ENCODE results near the gene RPL10A. TPM values are rescaled to one million over a fixed set of nuclear protein-coding genes. Genes with fewer than 3 reads are reported as not detected.

RPL10A gene
- total RNA-seq, 1 experiment from 2014 or later, result 1,186 TPM

DNA sequence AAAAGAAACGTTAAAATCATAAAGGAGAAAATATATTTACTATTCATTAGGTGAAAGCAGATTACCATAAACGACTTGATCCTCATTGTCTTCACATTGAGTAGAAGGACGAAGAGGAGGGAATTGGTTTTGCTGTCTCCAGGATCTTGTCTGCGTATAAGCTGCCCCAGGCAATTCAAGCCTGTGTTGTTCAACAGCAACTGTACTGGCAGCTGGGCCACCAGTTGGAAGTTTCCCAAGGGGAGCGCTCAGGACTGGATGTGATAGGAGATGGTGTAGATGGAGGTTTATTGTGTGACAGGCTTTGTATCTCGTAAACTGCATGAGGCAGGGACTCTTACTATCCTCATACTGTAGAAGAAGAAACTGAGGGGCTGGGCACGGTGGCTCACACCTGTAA lies 20.0 kb upstream of the RPL10A start:
- no peak for DNase-seq (ENCODE audit: low read depth)

- peak; percentile 62 for DNase-seq (ENCODE audit: low read depth)
These were observed 18.8 kb upstream of the RPL10A start for GRCh38 chr6:35449287-35449881.

GRCh38 chr6:35451354-35452182 lies 16.6 kb upstream of the RPL10A start:
- no peak for DNase-seq (ENCODE audit: low read depth)

DNA sequence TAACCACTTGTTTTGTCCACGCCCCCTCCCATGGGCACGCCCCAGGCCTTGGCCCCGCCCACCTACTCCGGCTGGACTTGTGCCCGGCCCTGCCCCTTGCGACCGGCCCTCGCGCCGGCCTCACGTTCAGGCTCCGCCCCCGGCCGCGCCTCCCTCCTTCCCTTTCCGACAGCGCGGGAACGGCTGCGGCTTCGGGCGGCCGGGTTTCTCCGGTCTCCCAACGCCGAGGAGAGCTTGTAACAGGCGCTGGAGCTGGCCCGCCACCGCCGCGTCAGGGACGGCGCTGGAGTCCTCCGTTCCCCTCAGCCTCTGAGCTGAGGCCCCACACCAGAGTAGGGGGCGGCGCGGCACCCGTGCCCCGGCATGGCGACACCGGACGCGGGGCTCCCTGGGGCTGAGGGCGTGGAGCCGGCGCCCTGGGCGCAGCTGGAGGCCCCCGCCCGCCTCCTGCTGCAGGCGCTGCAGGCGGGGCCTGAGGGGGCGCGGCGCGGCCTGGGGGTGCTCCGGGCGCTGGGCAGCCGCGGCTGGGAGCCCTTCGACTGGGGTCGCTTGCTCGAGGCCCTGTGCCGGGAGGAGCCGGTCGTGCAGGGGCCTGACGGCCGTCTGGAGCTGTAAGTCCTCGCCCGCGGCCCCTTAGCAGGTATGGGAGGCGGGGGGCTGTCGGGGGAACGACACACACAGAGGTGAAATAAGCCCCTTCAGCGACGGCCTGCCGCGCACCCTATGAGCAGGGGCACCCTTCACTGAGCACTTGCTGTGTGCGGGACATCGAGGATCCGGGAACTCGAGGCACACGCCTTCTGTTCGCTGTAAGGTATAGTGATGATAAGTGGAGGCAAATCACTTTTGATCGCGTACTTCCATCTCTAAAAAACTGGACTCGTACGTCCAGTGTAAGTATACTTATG lies 15.8 kb upstream of the RPL10A start, which contains the start of gene FANCE:
Gene FANCE, plus strand, starts transcription at position 156 of the 908 bp plus-strand sequence. Its CDS starts 208 bp downstream, at position 364.
- peak; percentile 84 for DNase-seq (ENCODE audit: low read depth)

DNA sequence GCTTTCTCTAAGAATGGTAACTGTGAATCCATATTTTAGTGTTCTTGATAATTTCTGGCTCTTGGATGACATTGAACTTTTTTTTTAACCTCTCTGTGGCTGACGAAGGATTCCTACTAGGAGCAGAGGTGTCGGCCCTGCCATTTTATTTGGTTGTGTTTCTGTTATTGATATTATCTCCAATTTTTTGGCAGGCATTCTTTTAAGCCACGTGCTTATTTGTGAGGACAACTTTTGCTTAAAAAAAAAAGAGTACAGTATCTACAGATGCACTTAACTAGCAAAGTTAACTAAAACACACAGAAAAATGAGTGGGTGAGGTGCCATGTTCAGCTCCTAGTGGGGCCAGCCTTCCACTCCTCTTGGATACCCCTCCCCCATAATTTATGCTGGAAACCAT lies 15.0 kb upstream of the RPL10A start:
- DNase-seq (ENCODE audit: low read depth), result no peak

DNA sequence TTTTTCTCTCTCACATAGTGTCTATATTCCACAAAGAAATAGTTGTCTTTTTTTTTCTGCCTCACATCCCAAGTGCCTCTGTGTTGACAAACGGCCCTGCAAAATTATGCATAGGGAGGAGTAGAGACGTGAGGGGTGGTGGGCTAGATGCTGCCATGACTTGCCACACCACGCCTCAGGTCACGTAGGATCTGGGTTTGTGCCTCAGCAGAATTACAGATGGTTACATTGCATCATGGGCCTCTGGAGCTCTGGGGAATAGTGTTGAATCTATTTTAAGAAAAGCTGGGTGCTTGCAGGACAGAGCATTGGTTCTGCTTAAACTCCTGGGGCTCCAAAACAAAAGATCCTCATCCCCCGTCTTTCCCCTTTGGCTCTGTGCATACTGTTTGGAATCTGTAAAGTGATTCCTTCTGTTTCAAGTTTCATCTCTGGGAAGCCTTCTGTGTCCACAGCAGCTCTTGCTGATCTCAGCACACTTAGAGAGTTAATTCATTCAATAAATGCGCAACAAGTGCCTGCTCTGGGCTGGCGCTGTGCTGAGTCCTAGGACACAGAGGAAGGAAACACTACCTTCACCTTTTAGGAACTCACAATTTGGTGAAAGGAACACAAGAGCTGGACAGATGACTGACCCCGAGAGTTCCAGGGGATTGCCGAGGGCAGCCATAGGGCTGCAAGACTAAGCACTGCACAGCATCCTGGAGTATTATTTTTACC lies 13.7 kb upstream of the RPL10A start:
- DNase-seq (ENCODE audit: low read depth), result no peak

DNA sequence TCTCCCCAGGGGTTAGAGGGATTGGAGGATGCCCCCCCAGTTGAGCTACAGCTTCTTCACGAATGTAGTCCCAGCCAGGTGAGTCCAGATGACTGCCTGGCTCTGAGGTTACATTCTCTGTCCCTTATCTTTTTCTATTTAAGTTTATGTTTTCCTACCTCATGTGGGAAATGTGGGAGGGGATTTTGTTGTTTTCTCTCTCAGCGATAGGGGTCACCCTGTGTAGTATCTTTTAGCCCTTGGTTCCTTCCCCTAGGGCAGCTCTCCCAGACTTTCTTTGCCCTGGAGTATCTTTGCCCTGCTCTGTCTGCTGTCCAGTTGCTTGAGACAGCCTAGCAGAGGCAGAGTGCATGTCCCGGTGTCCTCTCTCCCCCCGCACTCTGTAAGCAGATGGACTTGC lies 10.3 kb upstream of the RPL10A start:
- DNase-seq (ENCODE audit: low read depth), result no peak

GRCh38 chr6:35461270-35461669 lies 6.9 kb upstream of the RPL10A start:
- DNase-seq (ENCODE audit: low read depth), result no peak

DNA sequence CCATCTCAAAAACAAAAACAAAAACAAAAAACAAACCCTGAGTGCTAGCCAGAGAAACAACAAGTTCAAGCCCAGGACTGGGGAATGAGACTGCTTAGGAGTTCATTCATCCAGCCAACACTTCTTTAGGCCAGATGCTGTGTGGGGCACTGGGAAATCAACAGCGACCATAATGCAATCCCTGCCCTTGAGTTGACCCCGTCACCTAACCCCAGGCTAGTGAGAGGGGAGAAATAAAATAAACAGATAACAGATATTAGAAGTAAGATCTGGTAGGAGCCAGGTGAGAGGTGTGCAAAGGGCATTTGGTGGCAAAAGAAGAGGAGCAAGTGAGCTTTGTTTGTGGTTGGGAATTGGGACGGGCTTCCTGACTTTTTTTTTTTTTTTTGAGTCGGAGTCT lies 4.9 kb upstream of the RPL10A start:
- no peak for DNase-seq (ENCODE audit: low read depth)

DNA sequence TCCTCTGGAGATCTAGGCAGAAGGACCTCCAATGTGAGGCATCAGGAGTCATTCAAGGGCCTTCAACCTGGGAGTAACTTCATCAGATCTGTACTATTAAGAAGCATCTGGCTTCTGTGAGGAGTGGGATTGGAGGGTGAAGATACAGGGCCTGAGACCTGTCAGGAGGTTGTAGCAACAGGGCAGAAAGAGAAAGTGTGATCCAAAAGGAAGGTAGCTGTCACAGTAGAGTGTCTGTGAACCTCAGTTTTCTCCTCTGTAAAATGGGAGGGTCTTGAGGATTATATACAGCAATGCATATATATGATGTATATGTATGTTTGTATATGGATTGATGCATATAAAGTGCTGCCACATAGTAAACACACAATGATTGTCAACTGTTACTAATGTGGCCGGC lies 2.6 kb upstream of the RPL10A start:
- DNase-seq (ENCODE audit: low read depth), result no peak

- DNase-seq (ENCODE audit: low read depth), result no peak
These were observed 964 bp downstream of the RPL10A start for GRCh38 chr6:35468980-35469750.

- no peak for DNase-seq (ENCODE audit: low read depth)
These were observed 1.8 kb downstream of the RPL10A start for GRCh38 chr6:35469751-35470662.

DNA sequence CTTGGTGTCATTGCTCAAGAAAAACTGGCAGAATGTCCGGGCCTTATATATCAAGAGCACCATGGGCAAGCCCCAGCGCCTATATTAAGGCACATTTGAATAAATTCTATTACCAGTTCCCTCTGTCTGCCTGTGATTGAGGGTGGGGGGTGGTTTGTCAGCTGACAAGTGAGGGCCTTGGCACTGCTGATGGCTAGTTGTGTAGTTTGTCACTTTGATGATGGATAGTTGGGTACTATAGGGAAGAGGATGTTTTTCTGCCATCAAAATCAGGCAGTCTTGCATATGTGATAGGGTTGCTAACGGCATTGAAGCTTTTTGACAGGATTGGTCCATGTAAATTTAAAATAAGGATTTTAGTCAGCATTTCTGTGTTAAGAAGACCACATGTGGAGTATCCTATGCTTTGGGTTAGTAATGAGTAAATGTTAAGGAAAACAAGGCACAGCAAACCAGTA lies 2.5 kb downstream of the RPL10A start:
- no peak for DNase-seq (ENCODE audit: low read depth)

DNA sequence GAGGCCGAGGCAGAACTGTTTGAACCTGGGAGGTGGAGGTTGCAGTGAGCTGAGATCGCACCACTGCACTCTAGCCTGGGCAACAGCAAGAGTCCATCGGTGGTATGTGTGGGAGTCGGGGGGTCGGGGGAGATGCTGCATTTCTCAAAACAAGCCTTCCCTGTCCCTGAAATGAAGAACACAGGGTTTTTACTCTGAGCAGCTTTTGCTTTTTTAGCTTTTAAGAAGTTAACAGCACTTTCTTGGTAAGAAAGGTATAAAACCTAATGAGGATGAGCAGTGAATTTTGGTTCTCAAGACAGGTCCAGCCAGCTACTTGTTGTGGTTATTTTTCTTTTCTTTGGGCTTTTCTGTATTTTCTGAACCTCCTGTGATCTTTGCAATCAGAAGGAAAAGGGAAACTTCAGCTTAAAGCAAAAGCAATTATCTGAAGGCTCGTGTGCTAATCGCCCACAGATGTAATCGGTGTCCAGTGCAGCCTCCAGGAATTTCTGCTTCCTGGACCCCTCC lies 3.7 kb downstream of the RPL10A start:
- DNase-seq (ENCODE audit: low read depth), result no peak

GRCh38 chr6:35473075-35473849 lies 5.1 kb downstream of the RPL10A start:
- DNase-seq (ENCODE audit: low read depth), result no peak

DNA sequence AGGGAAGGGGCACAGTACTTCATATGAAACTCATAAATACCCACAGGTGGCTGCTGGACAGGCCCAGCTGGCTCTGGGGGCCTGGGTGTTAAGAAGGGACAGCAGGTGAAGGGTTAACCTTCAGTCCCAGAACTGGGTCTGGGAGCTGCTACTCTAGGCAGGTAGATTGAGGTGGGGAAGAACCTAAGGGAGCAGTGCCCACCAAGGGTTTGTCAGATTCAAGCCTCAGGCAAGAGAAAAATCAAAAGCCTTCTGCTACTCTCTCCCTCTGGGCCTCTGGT lies 5.6 kb downstream of the RPL10A start:
- DNase-seq (ENCODE audit: low read depth), result no peak

DNA sequence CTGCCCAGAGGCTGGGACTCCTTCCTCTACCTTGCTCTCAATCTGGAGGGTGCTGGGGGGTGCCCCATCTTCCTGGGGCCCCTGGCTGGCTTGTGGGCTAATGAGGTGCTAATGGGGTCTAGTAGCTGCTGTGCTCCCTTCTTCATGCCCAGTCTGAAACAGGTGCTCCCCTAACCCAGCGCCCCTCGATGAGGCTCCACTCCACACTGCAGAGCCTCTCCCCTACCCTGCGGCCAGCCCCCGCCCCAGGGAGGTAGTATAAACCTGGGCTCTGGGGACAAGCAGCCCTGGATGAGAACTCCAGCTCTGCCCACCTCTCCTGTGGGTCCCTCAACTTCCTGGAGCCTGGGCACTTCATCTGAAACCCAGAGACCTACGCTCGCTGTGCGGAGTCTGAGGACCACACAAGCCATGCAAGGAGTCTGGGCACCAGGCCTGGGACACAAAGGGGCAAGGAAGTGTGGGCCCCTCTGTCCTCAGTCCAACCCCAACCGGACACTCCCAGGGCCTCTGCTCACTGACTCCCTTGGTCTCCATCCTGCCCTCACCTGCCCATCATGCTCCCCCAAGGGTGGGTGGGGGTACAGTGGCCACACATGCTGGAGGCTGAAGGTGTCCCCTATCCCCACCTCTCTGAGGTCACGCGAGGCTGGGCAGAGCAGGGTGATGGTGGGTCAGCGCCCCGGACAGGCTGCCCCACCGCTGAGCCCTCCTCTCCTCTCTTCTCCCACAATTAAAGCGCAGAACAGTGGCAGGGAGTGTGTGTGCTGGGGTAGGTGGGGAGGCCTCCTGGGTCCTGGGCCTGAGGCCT lies 6.1 kb downstream of the RPL10A start:
- no peak for DNase-seq (ENCODE audit: low read depth)
